ENCODE measurements around the gene GSC2.
A peak's percentile ranks its signal among the peaks of the same experiment; 100 is the strongest.

The GSC2 gene

GRCh38 chr22:19119949-19120348 is 30.1 kb downstream of the GSC2 start:
- no peak for DNase-seq (ENCODE audit: low read depth in 2 of 2)

DNA sequence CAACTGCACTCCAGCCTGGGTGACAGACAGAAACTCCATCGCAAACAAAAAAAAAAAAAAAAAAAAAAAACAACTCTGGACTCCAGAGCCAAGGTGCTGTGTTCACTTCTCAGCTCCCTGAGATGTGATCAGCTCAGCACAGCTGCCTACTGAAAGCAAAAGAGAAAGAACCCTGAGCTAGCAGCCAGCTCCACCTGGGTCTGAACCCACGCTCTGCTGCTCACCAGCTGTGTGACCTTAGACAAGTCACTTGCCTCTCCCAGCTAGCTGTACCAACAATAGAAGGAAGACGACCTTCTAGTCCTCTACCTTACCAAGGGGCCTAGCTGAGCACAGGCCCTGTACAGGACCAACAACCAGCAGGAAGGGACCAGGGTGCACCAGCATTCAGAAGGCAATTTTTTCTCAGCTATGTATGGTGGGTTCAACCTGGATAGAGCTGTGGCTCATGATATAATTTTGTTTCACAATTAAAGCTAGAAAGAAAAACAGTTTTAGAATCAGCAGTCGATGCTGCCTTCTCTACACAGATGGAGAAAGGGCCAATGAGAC is 31.7 kb downstream of the GSC2 start:
- no peak for DNase-seq (ENCODE audit: low read depth in 2 of 2)

DNA sequence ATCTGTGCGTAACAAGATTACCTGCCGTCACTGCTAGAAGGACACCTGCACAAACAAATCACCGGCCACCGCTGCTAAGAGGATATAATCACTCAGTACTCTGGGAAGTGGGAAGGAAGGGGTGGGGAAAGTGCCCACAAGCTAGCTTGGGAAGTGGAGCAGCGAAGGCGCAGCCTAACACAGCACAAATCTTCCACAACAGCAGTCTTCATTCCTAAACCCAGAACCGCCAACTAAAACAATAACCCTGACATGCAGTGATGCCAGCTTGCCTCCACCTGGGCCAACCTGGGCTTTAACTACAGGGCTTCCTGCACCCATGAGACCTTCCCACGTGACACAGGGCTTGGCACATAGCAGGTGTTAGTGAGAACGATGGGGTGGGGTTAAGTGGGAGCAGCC is 33.0 kb downstream of the GSC2 start:
- no peak for DNase-seq (ENCODE audit: low read depth in 2 of 2)

GRCh38 chr22:19115628-19116027 is 34.5 kb downstream of the GSC2 start:
- no peak for DNase-seq (ENCODE audit: low read depth in 2 of 2)

GRCh38 chr22:19114984-19115552 is 35.0 kb downstream of the GSC2 start:
- no peak for DNase-seq (ENCODE audit: low read depth in 2 of 2)

DNA sequence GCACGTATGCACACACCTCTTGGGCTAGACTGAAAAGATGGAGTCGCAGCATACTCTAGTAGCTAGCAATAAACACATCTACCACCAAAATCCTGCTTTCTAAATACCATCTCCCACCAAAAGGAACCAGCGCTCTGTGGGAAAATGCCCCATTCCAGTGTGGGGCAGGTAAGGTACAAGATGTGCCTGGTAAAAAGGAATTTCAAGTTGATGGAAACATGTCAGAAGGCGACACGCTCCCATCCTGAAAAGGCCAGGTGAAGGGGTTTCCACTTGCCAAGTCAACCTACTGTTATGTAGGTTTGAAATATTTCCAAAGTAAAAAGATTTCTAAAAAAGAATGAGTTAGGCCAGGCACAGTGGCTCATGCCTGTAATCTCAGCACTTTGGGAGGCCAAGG is 36.7 kb downstream of the GSC2 start:
- DNase-seq (ENCODE audit: low read depth in 2 of 2), result no peak

DNA sequence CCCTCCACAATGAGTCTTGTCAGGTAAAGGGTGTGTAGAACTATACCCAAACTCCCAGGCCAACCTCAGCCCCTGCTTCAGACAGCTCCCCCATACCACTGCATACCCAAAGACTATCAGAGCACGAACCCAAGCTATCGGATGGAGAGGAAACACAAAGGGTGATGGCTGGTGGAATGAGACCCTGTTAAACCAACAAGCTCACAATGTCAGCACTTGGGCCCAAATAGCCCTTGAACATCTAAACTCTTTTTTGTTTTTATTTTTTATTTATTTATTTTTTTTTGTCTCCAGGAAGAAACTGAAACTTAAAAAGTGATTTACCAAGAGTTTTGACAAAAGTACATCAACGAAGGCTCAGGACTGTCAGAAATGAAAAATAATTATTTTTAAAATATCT is 38.5 kb downstream of the GSC2 start:
- no peak for DNase-seq (ENCODE audit: low read depth in 2 of 2)

DNA sequence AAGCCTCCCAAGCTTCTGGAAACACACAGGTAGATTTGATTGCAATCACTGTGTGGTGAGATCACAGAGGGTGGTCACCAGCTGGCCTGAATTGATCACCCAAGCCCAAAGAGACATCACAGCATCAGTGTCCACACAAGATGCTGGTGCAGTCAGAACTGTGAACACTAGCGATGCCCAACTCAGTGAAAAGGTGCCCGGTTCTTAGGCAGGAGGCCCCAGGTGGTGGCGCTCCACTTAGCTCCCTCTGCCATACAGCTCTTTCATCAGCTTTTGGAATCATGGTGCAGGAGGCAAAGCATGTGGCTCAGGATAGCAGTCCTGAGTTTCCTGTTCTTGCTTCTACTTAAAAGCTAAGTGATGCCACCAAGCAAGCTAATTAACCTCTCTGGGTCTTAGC is 39.0 kb downstream of the GSC2 start:
- no peak for DNase-seq (ENCODE audit: low read depth in 2 of 2)

DNA sequence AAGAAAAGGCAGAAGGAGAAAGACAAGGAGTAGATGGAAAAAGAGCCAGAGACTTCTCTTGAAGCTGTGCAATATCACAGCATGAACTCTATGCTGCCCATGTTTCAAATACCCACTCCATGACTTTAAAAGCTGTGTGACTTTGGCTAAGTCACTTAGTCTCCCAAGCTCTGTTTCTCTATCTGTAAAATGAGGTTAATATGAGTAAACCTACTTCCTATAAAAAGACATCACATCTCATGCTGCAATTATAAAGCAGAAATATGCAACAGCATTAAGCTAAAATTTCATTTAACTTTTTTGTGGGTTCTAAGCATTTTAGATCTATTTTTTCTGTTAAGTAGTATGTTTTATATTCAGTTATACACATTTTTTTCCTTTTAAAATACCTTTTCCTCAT is 39.4 kb downstream of the GSC2 start:
- no peak for DNase-seq (ENCODE audit: low read depth in 2 of 2)

GRCh38 chr22:19110064-19110458 is 40.0 kb downstream of the GSC2 start:
- DNase-seq (ENCODE audit: low read depth in 2 of 2), result no peak

DNA sequence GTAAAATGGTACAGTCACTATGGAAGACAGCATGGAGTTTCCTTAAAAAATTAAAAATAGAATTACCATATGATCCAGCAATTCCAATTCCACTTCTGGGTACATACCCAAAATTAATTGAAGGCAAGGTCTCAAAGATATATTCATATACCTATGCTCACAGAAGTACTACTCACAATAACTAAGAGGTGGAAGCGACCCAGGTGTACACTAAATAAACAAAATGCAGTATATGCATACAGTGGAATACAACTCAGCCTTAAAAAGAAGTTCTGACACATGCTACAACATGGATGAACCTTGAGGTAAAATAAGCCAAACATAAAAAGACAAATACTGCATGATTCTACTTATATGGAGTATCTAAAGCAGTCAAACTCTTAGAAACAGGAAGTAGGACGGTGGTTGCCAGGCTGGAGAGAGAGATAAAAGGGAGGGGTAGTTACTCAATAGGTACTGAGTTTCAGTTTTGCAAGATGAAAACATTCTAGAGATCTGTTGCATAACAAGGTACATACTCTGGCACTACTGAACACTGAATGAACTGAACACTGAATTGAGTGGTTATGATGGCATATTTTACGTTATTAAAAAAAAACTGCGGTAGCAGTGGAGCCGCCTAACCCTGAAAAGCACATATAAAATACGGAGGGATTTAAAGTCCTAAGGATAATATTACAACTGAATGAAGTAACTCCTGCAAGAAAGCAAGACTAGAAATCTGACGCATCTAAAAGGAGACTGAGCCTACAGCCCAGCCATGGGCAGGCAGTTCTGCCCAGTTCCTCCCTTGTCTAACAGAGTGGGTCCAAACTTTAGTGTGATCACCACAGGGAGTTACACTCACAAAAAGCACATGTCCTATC is 40.7 kb downstream of the GSC2 start:
- no peak for DNase-seq (ENCODE audit: low read depth in 2 of 2)

DNA sequence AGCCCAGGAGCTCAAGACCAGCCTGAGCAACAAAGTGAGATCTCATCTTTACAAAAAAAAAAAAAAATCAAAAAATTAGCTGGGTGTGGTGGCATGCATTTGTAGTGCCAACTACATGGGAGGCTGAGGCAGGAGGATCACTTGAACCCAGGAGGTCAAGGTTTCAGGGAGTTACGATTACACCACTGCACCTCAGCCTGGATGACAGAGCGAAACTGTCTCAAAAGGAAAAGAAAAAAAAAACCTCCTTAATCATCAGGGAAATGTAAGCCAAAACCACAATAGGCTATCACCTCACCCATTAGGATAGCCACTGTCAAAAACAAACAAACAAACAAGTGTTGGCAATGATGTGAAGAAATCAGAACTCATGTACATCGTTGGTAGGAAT is 41.3 kb downstream of the GSC2 start:
- no peak for DNase-seq (ENCODE audit: low read depth in 2 of 2)

DNA sequence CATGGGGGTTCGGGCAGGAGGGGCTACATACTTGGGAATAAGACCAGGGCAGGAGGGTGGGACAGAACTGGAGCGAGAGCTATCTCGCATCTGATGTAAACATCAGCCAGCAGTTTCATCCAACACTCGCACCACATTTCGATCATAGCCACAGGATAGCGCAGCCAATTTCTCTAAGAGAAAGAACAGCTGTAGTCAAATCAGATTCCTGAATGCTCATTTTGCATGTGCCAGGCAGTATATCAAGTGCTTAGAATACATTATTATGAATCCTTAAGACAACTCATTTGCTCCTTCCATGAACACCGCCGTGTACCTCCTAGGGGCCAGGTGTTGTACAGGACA is 42.4 kb downstream of the GSC2 start:
- DNase-seq (ENCODE audit: low read depth in 2 of 2), result no peak

- DNase-seq (ENCODE audit: low read depth in 2 of 2), result no peak
Measured at GRCh38 chr22:19106886-19107729, 43.0 kb downstream of the GSC2 start.

GRCh38 chr22:19105867-19106802 is 44.0 kb downstream of the GSC2 start:
- DNase-seq (ENCODE audit: low read depth in 2 of 2), result peak in 1 of 2 donors; percentile 26

GRCh38 chr22:19105456-19105855 is 44.6 kb downstream of the GSC2 start:
- no peak for DNase-seq (ENCODE audit: low read depth in 2 of 2)

DNA sequence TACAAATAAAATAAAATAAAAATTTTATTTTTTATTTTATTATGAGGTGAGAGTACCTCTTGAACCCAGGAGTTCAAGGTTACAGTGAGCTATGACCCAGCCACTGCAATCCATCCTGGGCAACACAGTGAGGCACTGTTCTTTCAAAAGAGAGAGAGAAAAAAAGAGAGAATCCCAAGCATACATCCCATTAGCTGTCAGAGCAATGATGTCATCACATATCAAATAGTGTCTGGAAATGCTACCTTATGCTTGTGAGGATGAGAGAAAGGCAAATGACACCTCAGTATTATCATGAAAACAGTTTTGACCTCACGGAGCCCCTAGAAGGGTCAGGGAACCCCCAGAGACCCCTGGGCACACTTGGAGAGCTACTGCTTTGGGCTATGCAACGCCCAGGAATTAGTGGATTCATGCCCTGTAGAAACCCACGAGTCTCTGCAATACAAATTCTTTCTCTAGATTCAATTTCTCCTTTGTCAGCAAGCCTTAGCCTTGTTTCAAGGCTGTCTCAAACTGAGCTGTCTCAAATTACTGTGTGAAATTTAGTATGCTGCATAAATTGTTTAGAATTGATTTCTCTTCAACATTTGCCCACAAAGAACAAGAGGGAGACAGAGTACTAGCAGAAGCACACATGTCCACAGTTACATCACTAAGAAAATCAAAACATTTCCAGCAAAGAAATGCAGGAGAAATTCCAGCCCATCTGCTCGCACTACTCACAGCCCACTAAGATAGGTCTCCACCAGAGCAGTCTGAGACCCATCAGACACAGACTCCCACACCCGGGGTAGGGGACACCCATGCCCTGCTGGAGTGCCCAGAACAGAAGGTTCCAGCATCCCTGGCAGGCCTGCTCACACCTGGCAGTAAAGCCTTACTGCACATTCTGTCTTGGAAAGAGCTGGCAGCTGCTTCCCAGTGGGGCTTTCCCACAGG is 45.9 kb downstream of the GSC2 start:
- DNase-seq (ENCODE audit: low read depth in 2 of 2), result no peak

GRCh38 chr22:19098157-19098556 is 51.9 kb downstream of the GSC2 start:
- DNase-seq (ENCODE audit: low read depth in 2 of 2), result no peak

DNA sequence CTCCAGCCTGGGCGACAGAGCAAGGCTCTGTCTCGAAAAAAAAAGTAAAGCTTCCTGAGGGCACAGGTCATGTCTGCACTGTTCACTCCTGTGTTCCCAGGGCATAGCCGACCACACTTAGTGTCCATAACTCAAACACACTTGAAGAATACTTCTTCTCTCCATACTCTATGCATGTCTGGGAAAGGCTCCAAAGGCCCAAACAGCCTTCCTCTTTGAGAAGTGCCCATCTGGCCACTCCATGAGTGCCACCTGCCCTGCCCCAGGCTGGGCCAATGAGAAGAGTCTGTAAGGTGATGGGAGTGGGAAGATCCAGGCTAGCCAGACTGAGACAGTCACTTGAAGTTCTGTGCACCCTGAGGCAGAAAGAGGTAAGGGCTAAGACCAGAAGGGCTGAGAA is 52.6 kb downstream of the GSC2 start:
- no peak for DNase-seq (ENCODE audit: low read depth in 2 of 2)
